HepG2 (cell line): ENCODE results near the gene GNAZ. TPM values are rescaled to one million over a fixed set of nuclear protein-coding genes. Genes with fewer than 3 reads are reported as not detected.

Experiments used
- BCL6 ChIP-seq: IDR thresholded peaks from 2 replicates; pipeline ENCODE4 v1.6.1; 2016; ENCODE audit warnings: missing genetic modification reagents, missing compliant biosample characterization
- CREB1 ChIP-seq, 2 experiments: fragments of 450-650 bp in 1 of 2; IDR thresholded peaks; 2 replicates each; pipeline ENCODE4 v1.6.1; 2016 to 2017; ENCODE audit warnings: control low read depth in 1 of 2, mild to moderate bottlenecking in 1 of 2, missing compliant biosample characterization in 1 of 2, missing genetic modification characterization in 1 of 2
- FOSL2 ChIP-seq: sonication (generic); formaldehyde crosslinking; IDR thresholded peaks from 2 replicates; pipeline ENCODE4 v1.4.0; 2020; ENCODE audit warnings: missing genetic modification reagents
- HDAC2 ChIP-seq: sonication (generic); formaldehyde crosslinking; IDR thresholded peaks from 2 replicates; pipeline ENCODE4 v1.4.0; 2020; ENCODE audit warnings: missing genetic modification reagents
- HOXD1 ChIP-seq: sonication (generic); formaldehyde crosslinking; IDR thresholded peaks from 2 replicates; pipeline ENCODE4 v1.5.0; 2020; ENCODE audit warnings: missing genetic modification reagents
- KDM1A ChIP-seq: IDR thresholded peaks from 2 replicates; pipeline ENCODE4 v1.6.1; 2016; ENCODE audit warnings: missing compliant biosample characterization
- MNT ChIP-seq: fragments of 450-650 bp; IDR thresholded peaks from 2 replicates; pipeline ENCODE4 v1.6.1; 2016
- MXI1 ChIP-seq: IDR thresholded peaks from 3 replicates; pipeline ENCODE4 v1.6.1; 2012; ENCODE audit warnings: low read depth, low read length, inconsistent platforms, borderline replicate concordance
- POLR2A ChIP-seq, 2 experiments: IDR thresholded peaks; 2 replicates each; pipeline ENCODE4 v1.6.1; 2011; ENCODE audit warnings: low read depth in 2 of 2, low read length in 2 of 2, mild to moderate bottlenecking in 1 of 2, moderate library complexity in 1 of 2; ENCODE audit not compliant: insufficient read depth in 1 of 2
- SAP130 ChIP-seq: IDR thresholded peaks from 2 replicates; pipeline ENCODE4 v1.6.1; 2016; ENCODE audit warnings: low read depth
- SCMH1 ChIP-seq: sonication (generic); formaldehyde crosslinking; IDR thresholded peaks from 2 replicates; pipeline ENCODE4 v1.9.0; 2021; ENCODE audit warnings: missing genetic modification reagents, mild to moderate bottlenecking, borderline replicate concordance
- TBX2 ChIP-seq: sonication (generic); formaldehyde crosslinking; IDR thresholded peaks from 2 replicates; pipeline ENCODE4 v1.5.0; 2020; ENCODE audit warnings: missing genetic modification reagents, mild to moderate bottlenecking, borderline replicate concordance
- YEATS4 ChIP-seq: sonication (generic); formaldehyde crosslinking; IDR thresholded peaks from 2 replicates; pipeline ENCODE4 v1.4.0; 2020; ENCODE audit warnings: missing genetic modification reagents, borderline replicate concordance
- ZBTB4 ChIP-seq: sonication (generic); formaldehyde crosslinking; IDR thresholded peaks from 2 replicates; pipeline ENCODE4 v1.4.0; 2020; ENCODE audit warnings: missing genetic modification reagents, mild to moderate bottlenecking, borderline replicate concordance
- ZFP91 ChIP-seq: sonication (generic); formaldehyde crosslinking; IDR thresholded peaks from 2 replicates; pipeline ENCODE4 v1.9.0; 2022; ENCODE audit warnings: missing genetic modification reagents, mild to moderate bottlenecking, borderline replicate concordance
- ZNF232 ChIP-seq: sonication (generic); formaldehyde crosslinking; IDR thresholded peaks from 2 replicates; pipeline ENCODE4 v1.4.0; 2020; ENCODE audit warnings: missing genetic modification reagents, borderline replicate concordance
- ZNF572 ChIP-seq: sonication (generic); formaldehyde crosslinking; IDR thresholded peaks from 2 replicates; pipeline ENCODE4 v1.5.1; 2020; ENCODE audit warnings: mild to moderate bottlenecking, missing genetic modification reagents
- ZNF768 ChIP-seq: sonication (generic); formaldehyde crosslinking; IDR thresholded peaks from 2 replicates; pipeline ENCODE4 v1.4.0; 2020; ENCODE audit warnings: missing genetic modification reagents
- polyA plus RNA-seq, 8 experiments: library from polyadenylated mRNA; depleted of rRNA in 3 of 8; stranded (reverse) in 7 of 8; unstranded in 1 of 8; fragments of >200 nt; fragmentation: Illumina TruSeq in 4 of 8; extraction: Trizol in 4 of 8; gene quantifications; 2 replicates each; pipeline versions ENCODE4 v1.2.1 to v1.2.3, GENCODE V29; 2011 to 2016; ENCODE audit warnings: low read depth in 4 of 8, missing spikeins in 1 of 8, mixed read lengths in 1 of 8; ENCODE audit not compliant: insufficient read depth in 1 of 8
- total RNA-seq, 5 experiments: library from RNA; depleted of rRNA; stranded (reverse); fragments of >200 nt; fragmentation: Illumina TruSeq; extraction: Trizol; gene quantifications; 2 replicates each; pipeline ENCODE4 v1.2.3, GENCODE V29; 2016; ENCODE audit warnings: low read depth in 1 of 5
- TF ChIP-seq, protein P1 (sequence below): sonication (generic); formaldehyde crosslinking; IDR thresholded peaks from 2 replicates; pipeline ENCODE4 v1.4.0; 2020; ENCODE audit warnings: mild to moderate bottlenecking, missing genetic modification reagents
- TF ChIP-seq, protein P2 (sequence below): sonication (generic); IDR thresholded peaks from 2 replicates; pipeline ENCODE4 v1.6.1; 2016; ENCODE audit warnings: low read depth, borderline replicate concordance

The GNAZ gene
- total and polyA plus RNA-seq, 2 of the 13 experiments (the other 11 are each of a cell fraction or from before 2014, with no cell fraction given): 11.4 to 22.3 TPM

DNA sequence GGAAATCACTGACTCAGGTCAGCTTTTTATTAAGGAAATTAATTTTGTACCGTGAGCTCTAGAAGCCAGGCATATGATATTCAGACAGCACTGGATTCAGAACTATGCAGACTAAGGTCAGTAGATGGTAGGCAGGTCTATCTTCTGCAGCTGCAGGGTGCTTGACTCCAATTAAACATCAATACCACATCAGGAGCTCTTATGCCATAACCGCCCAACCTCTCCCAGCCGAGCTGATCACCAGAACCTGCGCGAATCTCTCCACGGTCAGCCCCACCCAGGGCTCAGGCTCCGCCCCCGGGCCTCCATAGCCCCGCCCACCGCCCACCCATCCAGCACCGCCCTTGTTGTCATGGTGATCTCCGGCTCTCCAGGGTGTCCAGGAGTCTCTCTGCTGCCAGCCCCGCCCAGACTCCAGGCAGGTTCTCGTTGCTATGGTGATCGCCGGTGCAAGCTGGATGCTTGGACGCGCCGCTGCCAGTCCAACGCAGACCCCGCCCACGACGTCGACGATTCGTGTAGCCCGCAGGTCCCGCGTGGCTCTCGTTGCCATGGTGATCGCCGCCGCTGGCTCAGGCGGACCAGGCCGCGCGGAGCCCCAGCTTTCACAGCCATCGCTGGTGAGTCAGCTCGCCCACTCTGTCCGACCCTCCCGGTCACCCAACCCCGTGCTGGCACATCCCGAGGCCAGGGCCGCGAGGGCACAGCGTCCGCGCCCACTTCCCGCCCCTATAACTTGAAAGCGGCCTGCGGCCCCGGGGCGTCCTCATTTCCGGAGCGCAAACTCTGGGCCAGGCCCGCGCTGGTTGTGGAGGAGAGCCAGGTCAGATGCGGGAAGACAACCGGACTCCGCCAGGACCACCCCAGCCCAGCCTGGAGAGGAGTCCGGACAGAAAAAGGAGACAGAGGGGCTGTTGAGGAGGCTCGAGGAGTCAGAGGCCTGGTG, 74.9 kb downstream of the GNAZ start, which contains the start of gene RAB36 (continued):
- 0 out of 2 replicates have a peak, but pooled peaks have one; percentile 9 for TF ChIP-seq BCL6
- TF ChIP-seq TBX2: no peak
- TF ChIP-seq ZNF768 (CRISPR knock-in tag): peak; percentile 40; the same call in 1 of the 2 replicates
- TF ChIP-seq POLR2A (IDR thresholded peaks at IDR 0.05; ENCODE audit: insufficient read depth in 1 of 2, low read depth in 2 of 2, low read length in 2 of 2): peak; percentile 38 to 44; a peak in 3 of 4 replicates
- 0 out of 2 replicates have a peak, but pooled peaks have one; percentile 26 for TF ChIP-seq YEATS4 (CRISPR knock-in tag)
- peak; percentile 19; the same call in 1 of the 2 replicates for TF ChIP-seq FOSL2 (CRISPR knock-in tag)
- peak; percentile 80 for TF ChIP-seq SAP130
- peak; percentile 41; the same call in 1 of the 2 replicates for TF ChIP-seq ZFP91 (CRISPR knock-in tag)
- peak; percentile 20; the same call in 1 of the 2 replicates for TF ChIP-seq ZBTB4 (CRISPR knock-in tag)
- peak; percentile 27; the same call in 1 of the 2 replicates for TF ChIP-seq HOXD1 (CRISPR knock-in tag)
- TF ChIP-seq CREB1 (IDR thresholded peaks at IDR 0.05): peak; percentile 51
- no peak for TF ChIP-seq CREB1 (CRISPR knock-in tag; IDR thresholded peaks at IDR 0.05)
- no peak for TF ChIP-seq SCMH1
- peak; percentile 94 for TF ChIP-seq MXI1
- TF ChIP-seq MNT: peak; percentile 61
- TF ChIP-seq KDM1A: 0 out of 2 replicates have a peak, but pooled peaks have one; percentile 22
- TF ChIP-seq HDAC2 (CRISPR knock-in tag): peak; percentile 23; the same call in 1 of the 2 replicates
- TF ChIP-seq ZNF232 (CRISPR knock-in tag): no peak
- TF ChIP-seq, protein P1, sequence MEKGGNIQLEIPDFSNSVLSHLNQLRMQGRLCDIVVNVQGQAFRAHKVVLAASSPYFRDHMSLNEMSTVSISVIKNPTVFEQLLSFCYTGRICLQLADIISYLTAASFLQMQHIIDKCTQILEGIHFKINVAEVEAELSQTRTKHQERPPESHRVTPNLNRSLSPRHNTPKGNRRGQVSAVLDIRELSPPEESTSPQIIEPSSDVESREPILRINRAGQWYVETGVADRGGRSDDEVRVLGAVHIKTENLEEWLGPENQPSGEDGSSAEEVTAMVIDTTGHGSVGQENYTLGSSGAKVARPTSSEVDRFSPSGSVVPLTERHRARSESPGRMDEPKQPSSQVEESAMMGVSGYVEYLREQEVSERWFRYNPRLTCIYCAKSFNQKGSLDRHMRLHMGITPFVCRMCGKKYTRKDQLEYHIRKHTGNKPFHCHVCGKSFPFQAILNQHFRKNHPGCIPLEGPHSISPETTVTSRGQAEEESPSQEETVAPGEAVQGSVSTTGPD (CRISPR knock-in tag): no peak
- TF ChIP-seq, protein P2, sequence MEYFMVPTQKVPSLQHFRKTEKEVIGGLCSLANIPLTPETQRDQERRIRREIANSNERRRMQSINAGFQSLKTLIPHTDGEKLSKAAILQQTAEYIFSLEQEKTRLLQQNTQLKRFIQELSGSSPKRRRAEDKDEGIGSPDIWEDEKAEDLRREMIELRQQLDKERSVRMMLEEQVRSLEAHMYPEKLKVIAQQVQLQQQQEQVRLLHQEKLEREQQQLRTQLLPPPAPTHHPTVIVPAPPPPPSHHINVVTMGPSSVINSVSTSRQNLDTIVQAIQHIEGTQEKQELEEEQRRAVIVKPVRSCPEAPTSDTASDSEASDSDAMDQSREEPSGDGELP: no peak
- 0 out of 2 replicates have a peak, but pooled peaks have one; percentile 50 for TF ChIP-seq ZNF572
